ENCODE data around the gene ACOXL.

- TF ChIP-seq ZFP37 (tag by site-specific recombination; IDR thresholded peaks at IDR 0.05) (no peak), ZNF157 (tag by site-specific recombination; IDR thresholded peaks at IDR 0.05) (no peak), ZNF324 (tag by site-specific recombination; IDR thresholded peaks at IDR 0.05) (no peak), CTCF (tag by site-specific recombination; IDR thresholded peaks at IDR 0.05) (no peak), ZNF530 (tag by site-specific recombination; IDR thresholded peaks at IDR 0.05; ENCODE audit: low read depth) (no peak), ZBTB26 (tag by site-specific recombination; optimal IDR thresholded peaks at IDR 0.05) (no peak)
Measured at GRCh38 chr2:110726285-110726684, 6.1 kb upstream of the ACOXL start.

Measured in HEK293 (cell line).